GM12878 (cell line): ENCODE results near the gene NKRF.

Experiments used
- CHD2 ChIP-seq: IDR thresholded peaks from 2 replicates; pipeline ENCODE4 v1.6.1; 2011; ENCODE audit warnings: low read depth, low read length, improper control_type of control experiment, borderline replicate concordance
- EP300 ChIP-seq, 2 experiments: fragments of 150-350 bp in 1 of 2; IDR thresholded peaks; 2 replicates each; pipeline ENCODE4 v1.6.1; 2011 to 2012; ENCODE audit warnings: low read depth in 2 of 2, low read length in 2 of 2, borderline replicate concordance in 1 of 2, improper control_type of control experiment in 1 of 2, inconsistent platforms in 1 of 2; ENCODE audit not compliant: control insufficient read depth in 1 of 2
- ZSCAN29 ChIP-seq: fragments of 450-650 bp; IDR thresholded peaks from 2 replicates; pipeline ENCODE4 v1.6.1; 2017; ENCODE audit warnings: mild to moderate bottlenecking, moderate library complexity
- TF ChIP-seq, protein P1 (sequence below): IDR thresholded peaks from 2 replicates; pipeline ENCODE4 v1.6.1; 2012; ENCODE audit warnings: low read depth, low read length, improper control_type of control experiment
- TF ChIP-seq, protein P2 (sequence below), 3 experiments: IDR thresholded peaks in 2 of 3; conservative IDR thresholded peaks in 1 of 3; 2 replicates each; pipeline ENCODE4 v1.5.1; 2011; ENCODE audit warnings: low read depth in 3 of 3, low read length in 3 of 3, mild to moderate bottlenecking in 3 of 3, control low read depth in 2 of 3, moderate library complexity in 2 of 3, inconsistent platforms in 1 of 3, mixed read lengths in 1 of 3; ENCODE audit not compliant: control insufficient read depth in 2 of 3, insufficient read depth in 1 of 3; ENCODE audit errors: extremely low read depth in 1 of 3
- TF ChIP-seq, protein P3 (sequence below): IDR thresholded peaks from 2 replicates; pipeline ENCODE4 v1.6.1; 2011; ENCODE audit warnings: mild to moderate bottlenecking, low read depth, low read length, moderate library complexity; ENCODE audit not compliant: insufficient replicate concordance
- TF ChIP-seq, protein P4 (sequence below): fragments of 450-650 bp; IDR thresholded peaks from 2 replicates; pipeline ENCODE4 v1.6.1; 2017; ENCODE audit warnings: mild to moderate bottlenecking, moderate library complexity

DNA sequence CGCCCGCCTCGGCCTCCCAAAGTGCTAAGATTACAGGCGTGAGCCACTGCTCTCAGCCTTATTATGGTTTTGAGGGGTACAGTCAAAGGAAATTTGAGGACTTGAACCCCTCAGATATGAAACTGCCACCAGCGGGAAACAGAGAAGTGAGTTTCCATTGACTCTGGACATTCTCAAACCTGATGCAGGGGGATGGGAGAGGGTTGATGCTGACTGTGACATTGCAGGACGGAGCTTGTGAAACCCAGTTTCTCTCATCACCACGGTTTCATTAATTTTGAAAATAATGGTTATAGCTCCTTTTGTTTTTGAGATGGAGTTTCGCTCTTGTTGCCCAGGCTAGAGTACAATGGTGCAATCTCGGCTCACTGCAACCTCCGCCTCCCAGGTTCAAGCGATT lies 18.2 kb upstream of the NKRF start:
- TF ChIP-seq, protein P1, sequence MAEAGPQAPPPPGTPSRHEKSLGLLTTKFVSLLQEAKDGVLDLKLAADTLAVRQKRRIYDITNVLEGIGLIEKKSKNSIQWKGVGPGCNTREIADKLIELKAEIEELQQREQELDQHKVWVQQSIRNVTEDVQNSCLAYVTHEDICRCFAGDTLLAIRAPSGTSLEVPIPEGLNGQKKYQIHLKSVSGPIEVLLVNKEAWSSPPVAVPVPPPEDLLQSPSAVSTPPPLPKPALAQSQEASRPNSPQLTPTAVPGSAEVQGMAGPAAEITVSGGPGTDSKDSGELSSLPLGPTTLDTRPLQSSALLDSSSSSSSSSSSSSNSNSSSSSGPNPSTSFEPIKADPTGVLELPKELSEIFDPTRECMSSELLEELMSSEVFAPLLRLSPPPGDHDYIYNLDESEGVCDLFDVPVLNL = no peak
- TF ChIP-seq, protein P2, sequence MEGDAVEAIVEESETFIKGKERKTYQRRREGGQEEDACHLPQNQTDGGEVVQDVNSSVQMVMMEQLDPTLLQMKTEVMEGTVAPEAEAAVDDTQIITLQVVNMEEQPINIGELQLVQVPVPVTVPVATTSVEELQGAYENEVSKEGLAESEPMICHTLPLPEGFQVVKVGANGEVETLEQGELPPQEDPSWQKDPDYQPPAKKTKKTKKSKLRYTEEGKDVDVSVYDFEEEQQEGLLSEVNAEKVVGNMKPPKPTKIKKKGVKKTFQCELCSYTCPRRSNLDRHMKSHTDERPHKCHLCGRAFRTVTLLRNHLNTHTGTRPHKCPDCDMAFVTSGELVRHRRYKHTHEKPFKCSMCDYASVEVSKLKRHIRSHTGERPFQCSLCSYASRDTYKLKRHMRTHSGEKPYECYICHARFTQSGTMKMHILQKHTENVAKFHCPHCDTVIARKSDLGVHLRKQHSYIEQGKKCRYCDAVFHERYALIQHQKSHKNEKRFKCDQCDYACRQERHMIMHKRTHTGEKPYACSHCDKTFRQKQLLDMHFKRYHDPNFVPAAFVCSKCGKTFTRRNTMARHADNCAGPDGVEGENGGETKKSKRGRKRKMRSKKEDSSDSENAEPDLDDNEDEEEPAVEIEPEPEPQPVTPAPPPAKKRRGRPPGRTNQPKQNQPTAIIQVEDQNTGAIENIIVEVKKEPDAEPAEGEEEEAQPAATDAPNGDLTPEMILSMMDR (IDR thresholded peaks at IDR 0.05 in 2 of 3, conservative IDR thresholded peaks at IDR 0.05 in 1 of 3; ENCODE audit: control insufficient read depth in 2 of 3, extremely low read depth in 1 of 3, insufficient read depth in 1 of 3, low read depth in 3 of 3, low read length in 3 of 3) = no peak
- TF ChIP-seq ZSCAN29 (no peak), CHD2 (no peak), EP300 (IDR thresholded peaks at IDR 0.05; ENCODE audit: borderline replicate concordance in 1 of 2, control insufficient read depth in 1 of 2, low read depth in 2 of 2, low read length in 2 of 2) (no peak)
- TF ChIP-seq, protein P3, sequence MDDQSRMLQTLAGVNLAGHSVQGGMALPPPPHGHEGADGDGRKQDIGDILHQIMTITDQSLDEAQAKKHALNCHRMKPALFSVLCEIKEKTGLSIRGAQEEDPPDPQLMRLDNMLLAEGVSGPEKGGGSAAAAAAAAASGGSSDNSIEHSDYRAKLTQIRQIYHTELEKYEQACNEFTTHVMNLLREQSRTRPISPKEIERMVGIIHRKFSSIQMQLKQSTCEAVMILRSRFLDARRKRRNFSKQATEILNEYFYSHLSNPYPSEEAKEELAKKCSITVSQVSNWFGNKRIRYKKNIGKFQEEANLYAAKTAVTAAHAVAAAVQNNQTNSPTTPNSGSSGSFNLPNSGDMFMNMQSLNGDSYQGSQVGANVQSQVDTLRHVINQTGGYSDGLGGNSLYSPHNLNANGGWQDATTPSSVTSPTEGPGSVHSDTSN = no peak
- TF ChIP-seq, protein P4, sequence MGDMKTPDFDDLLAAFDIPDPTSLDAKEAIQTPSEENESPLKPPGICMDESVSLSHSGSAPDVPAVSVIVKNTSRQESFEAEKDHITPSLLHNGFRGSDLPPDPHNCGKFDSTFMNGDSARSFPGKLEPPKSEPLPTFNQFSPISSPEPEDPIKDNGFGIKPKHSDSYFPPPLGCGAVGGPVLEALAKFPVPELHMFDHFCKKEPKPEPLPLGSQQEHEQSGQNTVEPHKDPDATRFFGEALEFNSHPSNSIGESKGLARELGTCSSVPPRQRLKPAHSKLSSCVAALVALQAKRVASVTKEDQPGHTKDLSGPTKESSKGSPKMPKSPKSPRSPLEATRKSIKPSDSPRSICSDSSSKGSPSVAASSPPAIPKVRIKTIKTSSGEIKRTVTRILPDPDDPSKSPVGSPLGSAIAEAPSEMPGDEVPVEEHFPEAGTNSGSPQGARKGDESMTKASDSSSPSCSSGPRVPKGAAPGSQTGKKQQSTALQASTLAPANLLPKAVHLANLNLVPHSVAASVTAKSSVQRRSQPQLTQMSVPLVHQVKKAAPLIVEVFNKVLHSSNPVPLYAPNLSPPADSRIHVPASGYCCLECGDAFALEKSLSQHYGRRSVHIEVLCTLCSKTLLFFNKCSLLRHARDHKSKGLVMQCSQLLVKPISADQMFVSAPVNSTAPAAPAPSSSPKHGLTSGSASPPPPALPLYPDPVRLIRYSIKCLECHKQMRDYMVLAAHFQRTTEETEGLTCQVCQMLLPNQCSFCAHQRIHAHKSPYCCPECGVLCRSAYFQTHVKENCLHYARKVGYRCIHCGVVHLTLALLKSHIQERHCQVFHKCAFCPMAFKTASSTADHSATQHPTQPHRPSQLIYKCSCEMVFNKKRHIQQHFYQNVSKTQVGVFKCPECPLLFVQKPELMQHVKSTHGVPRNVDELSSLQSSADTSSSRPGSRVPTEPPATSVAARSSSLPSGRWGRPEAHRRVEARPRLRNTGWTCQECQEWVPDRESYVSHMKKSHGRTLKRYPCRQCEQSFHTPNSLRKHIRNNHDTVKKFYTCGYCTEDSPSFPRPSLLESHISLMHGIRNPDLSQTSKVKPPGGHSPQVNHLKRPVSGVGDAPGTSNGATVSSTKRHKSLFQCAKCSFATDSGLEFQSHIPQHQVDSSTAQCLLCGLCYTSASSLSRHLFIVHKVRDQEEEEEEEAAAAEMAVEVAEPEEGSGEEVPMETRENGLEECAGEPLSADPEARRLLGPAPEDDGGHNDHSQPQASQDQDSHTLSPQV = no peak
